ENCODE measurements around the gene ZC3H13. TPM values are rescaled to one million over a fixed set of nuclear protein-coding genes. Genes with fewer than 3 reads are reported as not detected.

ZC3H13 gene
- total RNA-seq, 6 donors from 2014 or later: 23.6 to 71.2 (median 42.3) TPM

DNA sequence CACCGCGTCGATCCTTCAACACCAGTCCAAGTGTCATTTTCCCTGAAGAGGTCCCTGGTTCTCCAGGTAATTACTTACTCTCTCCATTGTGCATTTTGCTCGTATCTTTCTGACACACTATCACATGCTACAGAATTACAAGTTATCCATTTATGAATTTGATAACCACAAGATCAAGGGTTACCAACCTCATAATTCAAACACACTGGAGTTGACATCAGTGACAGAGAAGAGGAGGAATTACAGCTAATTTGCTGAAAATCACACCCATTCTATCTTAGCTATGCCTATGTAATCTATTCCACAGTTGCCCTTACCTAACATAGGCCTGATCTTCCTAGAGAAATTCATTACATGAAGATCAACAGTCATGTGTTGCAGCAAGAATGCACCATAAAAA, 14.2 kb downstream of the ZC3H13 start:
- TF ChIP-seq EP300 (IDR thresholded peaks at IDR 0.05): no peak
- no peak for TF ChIP-seq POLR2A (IDR thresholded peaks at IDR 0.05)
- TF ChIP-seq, protein P1, sequence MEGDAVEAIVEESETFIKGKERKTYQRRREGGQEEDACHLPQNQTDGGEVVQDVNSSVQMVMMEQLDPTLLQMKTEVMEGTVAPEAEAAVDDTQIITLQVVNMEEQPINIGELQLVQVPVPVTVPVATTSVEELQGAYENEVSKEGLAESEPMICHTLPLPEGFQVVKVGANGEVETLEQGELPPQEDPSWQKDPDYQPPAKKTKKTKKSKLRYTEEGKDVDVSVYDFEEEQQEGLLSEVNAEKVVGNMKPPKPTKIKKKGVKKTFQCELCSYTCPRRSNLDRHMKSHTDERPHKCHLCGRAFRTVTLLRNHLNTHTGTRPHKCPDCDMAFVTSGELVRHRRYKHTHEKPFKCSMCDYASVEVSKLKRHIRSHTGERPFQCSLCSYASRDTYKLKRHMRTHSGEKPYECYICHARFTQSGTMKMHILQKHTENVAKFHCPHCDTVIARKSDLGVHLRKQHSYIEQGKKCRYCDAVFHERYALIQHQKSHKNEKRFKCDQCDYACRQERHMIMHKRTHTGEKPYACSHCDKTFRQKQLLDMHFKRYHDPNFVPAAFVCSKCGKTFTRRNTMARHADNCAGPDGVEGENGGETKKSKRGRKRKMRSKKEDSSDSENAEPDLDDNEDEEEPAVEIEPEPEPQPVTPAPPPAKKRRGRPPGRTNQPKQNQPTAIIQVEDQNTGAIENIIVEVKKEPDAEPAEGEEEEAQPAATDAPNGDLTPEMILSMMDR (IDR thresholded peaks at IDR 0.05): no peak
- TF ChIP-seq POLR2AphosphoS5 (IDR thresholded peaks at IDR 0.05): no peak
- no peak for ATAC-seq (ENCODE audit: low FRiP score in 2 of 2)
- Histone ChIP-seq H3K9me3 (no peaks in the 10 kb centered on the region), H3K36me3 (peaks cover 0 to 36% (median 12%) of the 10 kb centered on the region in 4 donors), H3K4me1 (no peaks in the 10 kb centered on the region), H3K27me3 (no peaks in the 10 kb centered on the region), H3K4me3 (no peak overlapping the region), H3K27ac (no peak overlapping the region)
- WGBS, 2 donors: 96% methylated on average over 4 of the region's 4 CpGs
- no peak for DNase-seq

DNA sequence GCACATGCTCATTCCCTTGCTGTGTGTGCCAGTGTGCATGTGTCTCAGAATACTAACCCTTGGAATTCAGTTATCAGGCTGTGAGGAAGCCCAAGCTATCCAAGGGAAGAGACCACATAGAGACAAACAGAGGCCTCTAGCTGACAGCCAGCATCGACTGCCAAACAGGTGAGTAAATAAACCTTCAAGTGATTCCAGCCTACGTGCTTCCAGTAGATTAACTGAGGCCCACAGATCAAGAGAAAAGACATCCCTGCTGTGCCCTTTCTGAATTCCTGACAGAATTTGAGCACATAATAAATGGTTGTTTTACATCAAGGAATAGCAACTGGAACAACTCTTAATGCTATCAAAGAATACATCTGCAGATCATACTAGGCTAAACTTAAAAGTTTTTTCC, 17.5 kb downstream of the ZC3H13 start:
- peaks cover 0 to 23% (median 6%) of the 10 kb centered on the region in 4 donors for H3K36me3 ChIP-seq
- no peaks in the 10 kb centered on the region for H3K27me3 ChIP-seq
- DNase-seq: no peak
- 63 to 78% methylated on average over 2 of the region's 2 CpGs for WGBS, 2 donors
- H3K27ac ChIP-seq: no peak overlapping the region
- H3K4me1 ChIP-seq: no peaks in the 10 kb centered on the region
- no peak overlapping the region for H3K4me3 ChIP-seq
- H3K9me3 ChIP-seq: peaks cover 0 to 4% (median 0%) of the 10 kb centered on the region in 4 donors
- TF ChIP-seq POLR2A (IDR thresholded peaks at IDR 0.05): no peak
- no peak for TF ChIP-seq EP300 (IDR thresholded peaks at IDR 0.05)
- TF ChIP-seq, protein P1 (IDR thresholded peaks at IDR 0.05): no peak
- no peak for TF ChIP-seq POLR2AphosphoS5 (IDR thresholded peaks at IDR 0.05)
- ATAC-seq (ENCODE audit: low FRiP score in 2 of 2): no peak

DNA sequence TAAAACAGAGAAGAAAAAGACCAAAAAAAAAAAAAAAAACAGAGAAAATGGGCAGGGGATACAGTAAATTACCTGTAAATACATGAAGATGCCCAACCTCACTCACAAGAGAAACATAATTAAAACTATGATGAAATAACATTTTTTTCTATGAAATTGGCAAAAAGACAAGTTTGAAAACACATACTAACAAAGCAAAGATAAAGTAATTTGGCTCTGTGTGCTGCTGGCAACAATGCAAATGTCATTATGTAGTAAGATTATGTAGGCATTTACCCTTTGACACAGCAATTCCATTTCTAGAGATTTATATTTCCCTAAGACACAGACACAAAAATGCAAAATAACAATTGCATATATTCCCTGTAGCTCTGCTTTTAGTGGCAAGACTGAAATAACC, 20.2 kb downstream of the ZC3H13 start:
- Histone ChIP-seq H3K9me3 (peaks cover 0 to 6% (median 0%) of the 10 kb centered on the region in 4 donors), H3K27ac (no peak overlapping the region), H3K27me3 (no peaks in the 10 kb centered on the region), H3K4me3 (no peak overlapping the region), H3K36me3 (peaks cover 0 to 11% (median 0%) of the 10 kb centered on the region in 4 donors), H3K4me1 (no peaks in the 10 kb centered on the region)
- TF ChIP-seq POLR2A (IDR thresholded peaks at IDR 0.05) (no peak), POLR2AphosphoS5 (IDR thresholded peaks at IDR 0.05) (no peak), EP300 (IDR thresholded peaks at IDR 0.05) (no peak)
- TF ChIP-seq, protein P1 (IDR thresholded peaks at IDR 0.05): no peak
- no peak for ATAC-seq (ENCODE audit: low FRiP score in 2 of 2)
- DNase-seq: no peak

DNA sequence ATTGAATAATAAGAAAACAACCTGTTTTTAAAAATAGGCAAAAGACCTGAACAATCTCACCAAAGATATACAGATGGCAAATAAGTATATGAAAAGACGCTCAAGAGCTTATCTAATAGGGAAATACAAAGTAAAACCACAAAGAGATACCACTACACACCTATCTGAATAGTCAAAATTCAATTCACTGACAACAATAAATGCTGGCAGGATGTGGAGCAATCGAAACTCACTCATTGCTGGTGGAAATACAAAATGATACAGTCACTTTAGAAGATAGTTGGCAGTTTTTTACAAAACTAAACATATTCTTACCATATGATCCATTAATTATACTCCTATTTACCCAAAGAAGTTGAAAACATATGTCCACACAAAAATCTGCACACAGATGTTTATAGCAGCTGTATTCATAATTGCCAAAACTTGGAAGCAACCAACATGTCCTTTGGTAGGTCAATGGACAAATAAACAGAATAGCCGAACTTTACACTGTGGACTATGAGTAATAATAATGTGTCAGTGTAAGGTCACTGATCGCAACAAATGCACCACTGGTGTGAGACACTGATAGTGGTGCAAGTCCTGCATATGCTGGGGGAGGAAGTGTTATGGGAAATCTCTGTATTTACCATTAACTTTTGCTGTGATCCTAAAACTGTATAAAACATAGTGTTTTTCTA, 20.8 kb downstream of the ZC3H13 start:
- Histone ChIP-seq H3K4me3 (no peak overlapping the region), H3K36me3 (peaks cover 0 to 11% (median 0%) of the 10 kb centered on the region in 4 donors), H3K9me3 (peaks cover 0 to 6% (median 0%) of the 10 kb centered on the region in 4 donors), H3K27me3 (no peaks in the 10 kb centered on the region), H3K4me1 (no peaks in the 10 kb centered on the region), H3K27ac (no peak overlapping the region)
- 95% methylated on average over 4 of the region's 4 CpGs for WGBS, 2 donors
- no peak for TF ChIP-seq POLR2A (IDR thresholded peaks at IDR 0.05)
- no peak for TF ChIP-seq EP300 (IDR thresholded peaks at IDR 0.05)
- no peak for TF ChIP-seq POLR2AphosphoS5 (IDR thresholded peaks at IDR 0.05)
- TF ChIP-seq, protein P1 (IDR thresholded peaks at IDR 0.05): no peak
- ATAC-seq (ENCODE audit: low FRiP score in 2 of 2) (no peak), DNase-seq (no peak)

DNA sequence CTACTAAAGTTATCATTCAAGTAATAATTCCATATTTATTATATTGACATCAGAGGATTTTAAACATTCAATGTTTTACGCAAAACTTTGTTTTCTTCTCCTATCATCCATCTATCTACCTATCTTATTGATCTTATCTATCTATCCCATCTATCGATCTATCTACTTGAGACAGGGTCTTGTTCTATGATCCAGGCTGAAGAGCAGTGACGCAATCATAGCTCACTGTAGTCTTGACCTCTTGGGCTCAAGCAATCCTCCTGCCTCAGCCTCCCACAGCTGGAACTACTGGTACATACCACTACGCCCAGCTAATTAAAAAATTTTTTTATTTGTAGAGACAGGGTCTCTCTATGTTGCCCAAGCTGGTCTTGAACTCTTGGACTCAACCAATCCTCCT, 27.4 kb downstream of the ZC3H13 start:
- Histone ChIP-seq H3K36me3 (peaks cover 0 to under 1% (median 0%) of the 10 kb centered on the region in 4 donors), H3K4me1 (no peaks in the 10 kb centered on the region), H3K27ac (no peak overlapping the region), H3K27me3 (no peaks in the 10 kb centered on the region), H3K9me3 (peaks cover 0 to 2% (median 0%) of the 10 kb centered on the region in 4 donors), H3K4me3 (no peak overlapping the region)
- DNase-seq (no peak), ATAC-seq (ENCODE audit: low FRiP score in 2 of 2) (no peak)
- WGBS, 2 donors: 98 to 99% methylated on average over 4 of the region's 4 CpGs
- TF ChIP-seq POLR2AphosphoS5 (IDR thresholded peaks at IDR 0.05) (no peak), EP300 (IDR thresholded peaks at IDR 0.05) (no peak), POLR2A (IDR thresholded peaks at IDR 0.05) (no peak)
- TF ChIP-seq, protein P1 (IDR thresholded peaks at IDR 0.05): no peak

Measured in upper lobe of left lung (tissue), 6 donors.